ENCODE measurements around the gene DAB2IP.

DAB2IP gene

GRCh38 chr9:121720311-121721057 is 69.0 kb downstream of the DAB2IP start:
- no peak for TF ChIP-seq CTCF (IDR thresholded peaks at IDR 0.05; ENCODE audit: low read depth, low read length, missing control alignments)
- H3K4me3 ChIP-seq (replicated peaks; ENCODE audit: low read depth, low read length): no peak overlapping the region
- DNase-seq (ENCODE audit: extremely low read depth, low read depth): no peak

DNA sequence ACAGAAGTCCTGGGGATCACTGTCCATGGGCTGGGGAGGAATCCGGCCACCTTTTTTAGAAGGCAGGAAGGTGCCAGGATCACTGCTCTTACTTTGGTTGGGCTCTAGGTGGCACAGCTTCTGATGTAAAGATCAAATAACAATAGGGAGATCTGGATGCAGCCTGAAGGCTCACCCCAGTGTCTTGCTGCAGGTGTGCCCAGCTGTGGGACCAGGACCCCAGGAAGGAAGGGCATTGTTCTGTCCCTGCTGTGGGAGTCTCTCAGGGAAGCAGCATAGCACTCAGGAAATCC is 69.6 kb downstream of the DAB2IP start:
- H3K4me3 ChIP-seq (replicated peaks; ENCODE audit: low read depth, low read length): no peak overlapping the region
- TF ChIP-seq CTCF (IDR thresholded peaks at IDR 0.05; ENCODE audit: low read depth, low read length, missing control alignments): no peak
- no peak for DNase-seq (ENCODE audit: extremely low read depth, low read depth)

DNA sequence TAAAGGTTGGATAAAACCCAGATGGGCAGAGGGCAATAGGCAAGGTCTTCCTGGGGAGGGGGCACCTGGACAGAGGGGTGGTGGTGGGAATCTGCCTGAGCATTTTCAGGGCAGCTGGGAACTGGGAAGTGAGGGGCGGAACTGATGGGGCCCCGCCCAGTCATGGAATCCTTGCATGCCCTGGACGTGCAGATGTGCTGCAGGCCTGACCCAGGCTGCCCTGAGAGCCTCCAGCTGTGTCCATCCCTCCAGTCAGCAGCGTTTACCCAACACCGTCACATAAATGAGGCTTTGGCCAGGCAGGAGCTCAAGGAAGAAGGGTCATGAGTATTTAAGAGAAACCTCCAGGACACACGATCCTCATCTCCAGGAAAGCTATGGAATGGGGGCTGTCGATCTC is 70.3 kb downstream of the DAB2IP start:
- H3K4me3 ChIP-seq (replicated peaks; ENCODE audit: low read depth, low read length): no peak overlapping the region
- no peak for TF ChIP-seq CTCF (IDR thresholded peaks at IDR 0.05; ENCODE audit: low read depth, low read length, missing control alignments)
- DNase-seq (ENCODE audit: extremely low read depth, low read depth): no peak

DNA sequence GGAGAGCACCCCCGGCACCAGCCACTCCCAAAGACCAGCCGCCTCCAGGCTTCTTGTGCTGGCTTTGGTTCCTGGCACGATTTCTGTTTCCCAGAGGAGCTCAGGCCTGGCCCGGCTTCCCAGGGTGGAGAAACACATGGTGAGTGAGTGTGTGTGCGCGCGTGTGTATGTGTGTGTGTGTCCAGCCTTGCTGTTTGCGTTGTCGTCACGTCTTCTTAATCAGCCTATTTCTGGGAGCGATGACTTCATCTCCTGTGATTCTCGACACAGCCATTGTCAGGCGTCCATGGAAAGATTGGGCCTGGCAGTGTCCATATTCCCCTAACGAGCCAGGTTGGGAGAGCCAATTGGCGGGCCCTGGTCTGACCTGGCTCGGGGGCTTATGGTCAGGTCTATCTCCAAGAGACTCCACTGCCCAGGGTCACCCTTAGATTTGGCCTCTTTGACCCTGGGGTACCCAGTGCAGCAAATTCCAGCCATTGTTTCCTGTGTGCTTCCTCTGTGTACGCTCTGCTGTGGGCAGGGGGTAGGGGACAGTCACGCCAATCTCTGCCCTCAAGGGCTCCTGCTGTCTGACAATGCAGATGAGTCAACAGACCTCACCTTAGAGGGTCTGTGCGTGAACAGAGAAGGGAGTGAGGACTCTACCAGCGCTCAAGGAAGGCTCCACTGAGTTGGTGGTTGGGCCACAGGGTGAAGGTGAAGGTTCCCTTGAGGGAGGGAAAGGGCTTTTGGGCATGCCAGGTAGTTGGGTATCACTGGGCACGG is 73.8 kb downstream of the DAB2IP start:
- no peak for TF ChIP-seq CTCF (IDR thresholded peaks at IDR 0.05; ENCODE audit: low read depth, low read length, missing control alignments)
- H3K4me3 ChIP-seq (replicated peaks; ENCODE audit: low read depth, low read length): no peak overlapping the region
- peak; percentile 98 for DNase-seq (ENCODE audit: extremely low read depth, low read depth)

- DNase-seq (ENCODE audit: extremely low read depth, low read depth): no peak
- no peak overlapping the region for H3K4me3 ChIP-seq (replicated peaks; ENCODE audit: low read depth, low read length)
- TF ChIP-seq CTCF (IDR thresholded peaks at IDR 0.05; ENCODE audit: low read depth, low read length, missing control alignments): no peak
Observed at GRCh38 chr9:121727295-121728020, 76.0 kb downstream of the DAB2IP start.

- no peak for TF ChIP-seq CTCF (IDR thresholded peaks at IDR 0.05; ENCODE audit: low read depth, low read length, missing control alignments)
Observed at GRCh38 chr9:121728916-121729315, 77.5 kb downstream of the DAB2IP start.

More at GRCh38 chr9:121728916-121729315, 77.5 kb downstream of the DAB2IP start:
- no peak for DNase-seq (ENCODE audit: extremely low read depth, low read depth)
- H3K4me3 ChIP-seq (replicated peaks; ENCODE audit: low read depth, low read length): no peak overlapping the region
